SKM-1 (cell line): ENCODE data around the gene CAPZB.
"Not testable (repeated sequence)": the region's sequence is repeated elsewhere in the genome, so short reads cannot be mapped to it uniquely, and the experiment has no call there.

Experiments used
- DNase-seq: peaks from one replicate; lab custom pipeline; 2025; ENCODE audit not compliant: unreplicated experiment; lab: John Stamatoyannopoulos, UW

The CAPZB gene

DNA sequence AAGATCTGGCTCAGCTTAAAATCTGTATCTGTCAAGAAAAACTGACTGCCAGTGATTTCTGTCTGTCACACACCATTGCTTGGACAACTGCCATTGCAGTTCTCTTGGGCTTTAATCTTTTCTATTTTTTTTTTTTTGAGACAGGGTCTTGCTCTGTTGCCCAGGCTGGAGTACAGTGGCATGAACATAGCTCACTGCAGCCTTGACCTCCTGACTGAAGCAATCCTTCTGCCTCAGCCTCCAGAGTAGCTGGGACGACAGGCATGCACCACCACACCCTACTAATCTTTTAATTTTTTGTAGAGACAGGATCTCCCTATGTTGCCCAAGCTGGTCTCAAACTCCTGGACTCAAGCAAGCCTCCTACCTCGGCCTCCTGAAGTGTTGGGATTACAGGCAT, 14.5 kb upstream of the CAPZB start:
- DNase-seq = not testable (repeated sequence)

DNA sequence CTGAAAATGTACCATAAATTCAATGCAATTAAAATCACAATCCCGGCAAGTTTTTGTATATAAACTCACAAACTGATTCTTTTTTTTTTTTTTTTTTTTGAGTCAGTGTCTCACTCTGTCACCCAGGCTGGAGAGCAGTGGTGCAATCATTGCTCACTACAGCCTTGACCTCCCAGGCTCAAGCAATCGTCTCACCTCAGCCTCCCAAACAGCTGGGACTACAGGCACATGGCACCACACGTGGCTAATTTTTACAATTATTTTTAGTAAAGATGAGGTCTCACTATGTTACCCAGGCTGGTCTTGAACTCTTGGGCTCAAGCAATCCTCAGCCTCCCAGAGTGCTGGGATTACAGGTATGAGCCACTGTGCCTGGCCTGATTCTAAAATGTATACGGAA, 12.1 kb upstream of the CAPZB start:
- DNase-seq = not testable (repeated sequence)

DNA sequence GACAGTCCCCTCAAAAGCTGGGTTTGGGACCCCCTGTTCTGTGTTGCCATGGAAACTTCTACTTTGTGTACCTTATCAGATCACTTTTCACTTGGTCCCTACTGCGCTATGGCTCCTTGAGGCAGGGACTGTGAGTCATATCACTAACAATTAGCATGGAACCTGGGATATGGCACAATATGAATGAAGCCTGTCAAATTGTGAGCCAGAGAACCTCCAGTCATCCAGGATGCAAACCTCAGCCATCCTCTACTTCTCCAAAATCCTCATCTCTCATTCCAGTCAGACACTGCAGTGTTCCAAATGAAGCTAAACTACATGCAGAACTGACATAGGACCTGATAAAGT, 11.2 kb upstream of the CAPZB start:
- DNase-seq = no peak

DNA sequence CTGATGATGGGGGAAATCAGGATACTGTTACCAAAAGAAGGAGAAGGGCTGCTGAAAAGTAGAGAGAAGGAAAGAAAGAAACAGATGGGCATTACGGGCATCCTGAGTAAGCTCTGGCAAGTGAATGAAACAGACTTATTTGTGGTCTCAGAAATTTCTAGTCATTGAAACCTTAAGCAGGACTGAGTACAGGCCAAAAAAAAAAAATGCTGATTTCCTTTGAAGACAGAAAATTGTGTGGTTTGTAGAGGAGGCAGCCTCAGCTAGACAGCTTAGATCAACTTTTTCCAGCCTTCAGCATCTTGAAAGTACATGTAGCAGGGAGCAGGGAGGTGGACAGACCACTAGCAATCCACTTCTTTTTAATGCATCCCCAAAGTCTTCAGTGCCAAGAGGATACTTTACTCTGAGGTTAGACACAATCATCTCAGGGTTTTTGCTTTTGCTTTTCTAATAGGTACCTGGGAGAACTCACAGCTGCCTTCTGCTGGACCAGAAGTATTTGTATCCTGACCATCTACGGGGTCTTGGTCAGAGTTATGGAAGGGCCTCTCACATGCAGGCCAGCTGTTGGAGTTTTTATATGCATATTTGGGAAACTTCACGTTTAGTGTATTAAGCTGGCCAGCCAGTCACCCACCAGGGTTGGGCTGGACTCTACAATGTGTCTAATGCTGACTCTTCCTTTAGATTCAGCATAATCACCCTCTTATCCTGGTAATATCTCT, 10.6 kb upstream of the CAPZB start:
- no peak for DNase-seq

DNA sequence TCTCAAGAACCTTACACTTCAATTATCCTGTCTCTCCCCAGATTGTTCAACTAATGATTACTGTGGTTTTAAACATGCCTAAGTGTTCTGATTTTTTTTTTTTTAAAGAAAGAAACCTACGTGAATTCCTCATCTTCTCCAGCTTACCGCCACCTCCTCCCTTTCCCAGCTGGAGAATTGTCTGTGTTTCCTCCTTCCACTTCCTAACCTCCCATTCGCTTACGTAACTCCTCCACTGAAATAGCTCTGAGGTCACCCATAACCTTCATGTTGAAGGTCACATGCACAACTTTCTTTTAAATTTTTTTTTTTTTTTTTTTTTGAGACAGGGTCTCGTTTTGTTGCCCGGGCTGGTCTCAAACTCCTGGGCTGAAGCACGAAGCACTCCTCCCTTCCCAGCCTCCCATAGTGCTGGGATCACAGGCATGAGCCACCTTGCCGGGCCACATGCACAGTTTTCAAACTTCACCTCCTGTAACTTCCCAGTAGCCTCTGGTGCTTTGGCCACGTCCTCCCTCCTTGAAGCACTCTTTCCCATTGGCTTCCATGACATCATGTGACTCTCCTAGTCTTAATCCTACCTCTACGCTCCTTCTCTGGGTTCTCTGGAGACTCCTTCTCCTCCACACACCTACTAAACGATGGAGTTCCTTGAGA, 9.8 kb upstream of the CAPZB start:
- no peak for DNase-seq

DNA sequence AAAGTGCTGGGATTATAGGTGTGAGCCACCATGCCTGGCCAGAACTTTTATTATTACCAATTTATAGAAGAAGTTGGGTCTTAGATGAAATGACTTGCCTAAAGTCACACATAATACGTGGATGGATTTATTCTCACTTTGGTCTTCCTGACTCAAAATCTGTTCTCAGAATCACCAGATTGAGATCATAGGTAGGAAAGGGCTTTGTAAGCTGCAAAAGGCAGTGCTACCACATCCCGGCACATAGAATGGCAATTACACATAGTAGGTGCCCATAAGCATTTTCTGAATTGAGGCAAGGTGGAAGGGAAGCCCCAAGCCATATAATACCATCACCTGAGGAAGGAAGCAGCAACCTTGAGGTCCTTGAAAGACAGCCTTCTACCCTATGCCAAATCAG, 8.2 kb upstream of the CAPZB start:
- no peak for DNase-seq

DNA sequence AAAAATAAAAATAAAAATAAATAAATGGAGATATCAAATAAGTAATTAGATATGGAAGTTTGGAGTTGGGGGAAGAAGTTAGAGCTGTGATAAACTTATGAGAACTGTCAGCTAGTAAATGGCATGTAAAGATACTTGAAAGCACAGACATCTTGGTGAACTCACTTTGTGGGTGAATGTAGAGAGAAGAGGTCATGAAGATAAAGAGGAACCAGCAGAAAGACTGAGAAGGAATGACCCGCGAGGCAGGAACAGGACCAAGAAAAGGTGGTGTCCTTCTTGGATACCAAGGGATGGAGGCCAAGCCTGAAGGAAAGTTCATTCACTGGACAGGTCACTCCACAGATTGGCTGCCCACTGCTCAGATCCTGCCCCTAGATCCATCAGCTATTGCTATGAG, 4.7 kb upstream of the CAPZB start:
- DNase-seq = no peak

DNA sequence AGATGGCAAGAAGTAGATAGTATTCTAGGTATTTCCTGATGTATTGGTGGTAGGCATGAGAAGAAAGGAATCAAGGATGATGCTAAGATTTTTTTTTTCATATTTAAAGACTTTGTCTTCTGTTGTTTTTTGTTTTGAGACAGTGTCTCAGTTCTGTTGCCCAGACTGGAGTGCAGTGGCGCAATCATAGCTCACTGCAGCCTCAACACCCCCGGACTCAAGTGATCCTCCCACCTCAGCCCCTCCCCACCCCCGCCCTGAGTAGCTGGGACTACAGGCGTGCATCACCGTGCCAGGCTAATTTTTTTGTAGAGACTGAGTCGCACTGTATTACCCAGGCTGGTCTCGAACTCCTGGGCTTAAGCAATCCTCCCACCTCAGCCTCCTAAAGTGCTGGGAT, 2.8 kb upstream of the CAPZB start:
- DNase-seq = no peak

DNA sequence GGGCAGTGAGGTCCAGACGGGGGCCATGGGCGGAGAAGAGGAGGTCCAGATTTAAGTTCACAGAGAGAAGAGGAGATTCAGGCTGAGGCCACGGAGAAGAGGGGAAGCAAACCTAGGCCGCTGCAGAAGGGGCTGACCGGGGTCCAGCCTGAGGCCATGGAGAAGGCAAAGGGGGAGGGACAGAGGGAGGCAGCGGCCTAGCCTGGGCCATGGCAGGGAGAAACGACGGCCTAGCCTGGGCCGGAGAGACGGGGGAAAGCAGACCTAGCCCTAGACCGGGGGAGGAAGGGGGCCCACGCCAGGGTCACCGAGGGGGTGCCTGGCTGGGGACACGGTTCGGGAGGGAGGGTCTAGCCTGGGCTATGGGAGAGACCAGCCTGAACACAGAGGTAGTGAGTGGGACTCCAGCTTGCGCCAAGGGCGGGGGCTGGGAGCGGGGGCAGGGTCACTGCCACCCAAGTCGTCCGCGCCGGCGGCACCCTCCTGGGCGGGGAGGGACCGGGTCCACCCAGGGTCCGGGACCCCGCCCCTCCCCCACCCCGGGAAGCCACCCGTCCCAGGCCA, 459 bp downstream of the CAPZB start:
- DNase-seq = no peak

DNA sequence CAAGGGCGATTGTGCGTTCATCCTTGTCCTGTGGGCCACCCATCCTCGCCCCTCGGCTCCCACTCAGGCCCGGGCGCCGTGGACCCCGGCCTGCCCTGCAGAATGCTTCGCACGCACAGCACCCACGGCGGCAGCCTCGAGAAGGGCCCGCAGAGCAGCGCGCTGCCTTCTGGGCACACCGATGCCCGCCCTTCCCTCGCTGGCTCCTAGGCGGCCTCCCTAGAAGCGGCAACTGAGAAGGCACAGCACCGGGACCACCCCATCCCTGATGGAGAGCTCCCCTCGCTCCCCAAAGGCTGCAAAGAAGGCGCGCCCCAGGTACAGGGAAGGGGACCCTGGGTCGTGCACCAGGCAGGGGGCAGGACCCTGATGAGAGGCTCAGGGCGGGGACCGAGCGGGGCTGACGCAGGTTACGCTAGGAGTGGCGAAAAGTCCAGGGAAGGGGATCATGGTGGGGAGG, 971 bp downstream of the CAPZB start:
- DNase-seq = no peak

DNA sequence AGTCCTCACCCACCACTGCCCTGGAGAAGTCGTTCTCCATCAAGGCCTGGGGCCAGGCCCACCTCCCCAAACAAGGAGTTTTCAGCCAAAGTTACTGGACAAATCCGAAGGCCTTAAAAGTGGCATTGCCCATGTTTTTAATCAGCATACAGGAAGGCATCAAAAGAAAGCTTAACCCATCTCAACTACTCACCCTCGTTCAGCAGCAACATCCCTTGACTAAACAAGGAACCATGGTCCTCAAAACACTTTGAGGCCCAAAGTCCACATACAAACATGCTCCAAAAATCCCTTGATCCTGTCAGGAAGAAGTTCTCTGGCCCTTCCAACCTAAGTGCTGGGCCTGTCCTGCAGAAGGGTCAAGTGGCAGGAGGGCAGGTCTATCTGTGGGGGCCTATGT, 1.6 kb downstream of the CAPZB start:
- DNase-seq = no peak

DNA sequence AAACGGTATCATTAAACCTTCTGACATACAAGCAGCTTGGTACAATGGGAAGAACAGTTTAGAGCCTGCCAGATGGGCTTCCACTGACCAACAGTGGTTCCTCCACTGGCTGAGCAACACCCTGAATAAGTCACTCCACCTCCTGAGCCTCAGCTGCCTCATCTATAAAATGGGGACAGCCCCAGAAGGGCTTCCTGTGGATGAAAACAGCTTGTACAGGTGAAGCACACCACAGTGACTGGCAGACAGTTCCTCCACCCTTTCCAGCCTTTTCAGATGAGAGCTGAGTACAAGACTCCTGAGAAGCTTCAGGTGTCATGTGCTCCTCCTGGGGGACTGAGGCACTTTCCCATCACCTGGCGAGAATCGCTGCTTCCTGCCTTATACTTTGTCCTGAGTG, 2.1 kb downstream of the CAPZB start:
- no peak for DNase-seq

DNA sequence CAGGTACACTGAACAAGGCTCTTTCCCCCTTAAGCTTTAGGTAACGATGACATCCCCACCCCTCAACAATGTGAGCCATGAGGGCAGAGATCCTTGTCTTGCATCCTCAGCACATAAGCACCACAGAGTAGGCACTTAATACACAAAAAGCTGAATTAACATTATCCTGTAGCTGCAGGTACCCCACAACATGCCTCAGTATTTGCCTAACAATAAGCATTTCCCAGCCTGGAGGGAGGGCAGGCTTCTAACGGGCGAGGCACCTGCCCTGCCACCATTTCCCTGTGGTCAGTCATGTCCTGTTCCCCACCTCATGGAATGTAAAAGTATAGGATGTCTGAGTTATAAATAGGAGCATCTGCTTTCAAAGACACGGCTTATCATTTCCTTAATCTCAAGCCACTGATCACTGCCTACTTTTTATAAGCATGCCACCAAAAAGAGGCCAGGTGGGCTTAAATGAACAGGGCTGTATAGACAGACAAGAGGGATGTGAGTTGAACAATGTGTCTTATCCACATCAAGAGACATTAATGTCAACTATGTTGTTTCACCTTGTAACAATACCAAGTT, 3.4 kb downstream of the CAPZB start:
- DNase-seq = no peak

DNA sequence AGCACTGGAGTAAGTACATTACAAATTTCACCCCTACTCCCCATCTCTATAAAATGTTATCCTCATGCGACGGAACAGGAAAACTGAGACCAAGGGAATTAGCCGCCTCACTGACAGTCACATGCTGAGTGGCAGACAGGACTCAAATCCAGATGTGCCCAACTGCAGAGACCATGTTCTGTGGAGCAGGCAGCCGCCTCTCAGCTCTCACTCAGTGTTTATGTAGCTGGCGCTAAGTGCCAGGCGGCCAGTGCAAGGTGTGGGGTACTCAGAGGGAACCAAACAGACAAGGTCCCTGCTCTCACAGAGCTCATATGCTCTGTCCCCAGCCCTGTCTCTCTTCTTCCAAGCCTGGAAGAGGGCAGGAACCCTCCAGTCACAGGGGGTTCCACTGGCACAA, 5.1 kb downstream of the CAPZB start:
- DNase-seq = no peak

DNA sequence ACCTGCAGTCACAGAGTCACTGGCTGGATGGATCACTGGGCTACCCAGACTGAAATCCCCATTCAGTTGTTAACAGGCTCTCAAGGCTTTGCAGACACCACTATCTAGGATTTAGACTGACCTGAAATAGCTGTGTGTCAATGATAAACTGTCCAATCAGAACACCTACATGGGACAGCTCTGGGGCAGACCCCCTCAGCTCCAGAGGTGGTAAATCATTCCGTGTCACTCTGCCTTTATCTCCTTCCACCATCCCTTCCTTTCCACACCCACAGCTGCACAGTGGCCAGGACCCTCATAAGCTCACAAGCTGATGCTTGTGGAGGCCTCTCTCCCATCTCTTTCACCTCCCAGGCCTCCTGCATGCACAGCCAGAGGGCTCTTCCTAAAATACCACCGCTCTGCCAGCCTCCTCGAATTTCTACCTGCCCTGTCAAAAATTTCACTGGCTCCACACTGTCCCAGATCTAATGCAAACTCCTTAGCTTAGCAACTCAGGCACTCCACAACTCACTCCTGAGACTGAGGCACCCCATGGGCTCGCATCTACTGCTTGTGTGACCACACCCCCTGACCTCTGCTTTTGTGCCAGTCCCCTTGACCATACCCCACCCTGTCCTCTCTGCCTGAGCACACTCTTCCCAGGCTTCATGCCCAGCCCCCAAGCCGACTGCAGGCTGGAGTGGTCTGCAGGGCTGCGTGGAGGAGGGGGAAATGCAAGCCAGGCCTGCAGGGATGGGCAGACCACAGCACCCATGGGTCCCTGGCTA, 5.8 kb downstream of the CAPZB start:
- DNase-seq = no peak

DNA sequence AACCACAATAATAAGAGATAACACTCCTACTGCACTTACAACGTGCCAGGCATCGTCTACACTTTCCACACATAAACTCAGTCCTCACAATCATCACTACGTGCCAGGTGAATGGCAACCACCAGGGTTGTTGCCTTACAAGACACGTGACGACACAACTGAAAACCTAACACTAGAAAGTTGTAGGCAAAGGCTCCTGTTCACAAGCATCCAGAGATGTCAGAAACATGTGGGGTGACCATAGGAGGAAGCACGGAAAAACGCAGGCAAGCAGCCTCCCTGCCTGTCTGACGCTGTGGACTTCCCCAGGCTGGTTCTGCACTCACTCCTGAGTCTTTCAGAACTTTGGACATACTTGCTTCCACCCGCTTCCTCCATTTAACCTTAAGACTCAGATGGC, 7.0 kb downstream of the CAPZB start:
- DNase-seq = peak; percentile 33

DNA sequence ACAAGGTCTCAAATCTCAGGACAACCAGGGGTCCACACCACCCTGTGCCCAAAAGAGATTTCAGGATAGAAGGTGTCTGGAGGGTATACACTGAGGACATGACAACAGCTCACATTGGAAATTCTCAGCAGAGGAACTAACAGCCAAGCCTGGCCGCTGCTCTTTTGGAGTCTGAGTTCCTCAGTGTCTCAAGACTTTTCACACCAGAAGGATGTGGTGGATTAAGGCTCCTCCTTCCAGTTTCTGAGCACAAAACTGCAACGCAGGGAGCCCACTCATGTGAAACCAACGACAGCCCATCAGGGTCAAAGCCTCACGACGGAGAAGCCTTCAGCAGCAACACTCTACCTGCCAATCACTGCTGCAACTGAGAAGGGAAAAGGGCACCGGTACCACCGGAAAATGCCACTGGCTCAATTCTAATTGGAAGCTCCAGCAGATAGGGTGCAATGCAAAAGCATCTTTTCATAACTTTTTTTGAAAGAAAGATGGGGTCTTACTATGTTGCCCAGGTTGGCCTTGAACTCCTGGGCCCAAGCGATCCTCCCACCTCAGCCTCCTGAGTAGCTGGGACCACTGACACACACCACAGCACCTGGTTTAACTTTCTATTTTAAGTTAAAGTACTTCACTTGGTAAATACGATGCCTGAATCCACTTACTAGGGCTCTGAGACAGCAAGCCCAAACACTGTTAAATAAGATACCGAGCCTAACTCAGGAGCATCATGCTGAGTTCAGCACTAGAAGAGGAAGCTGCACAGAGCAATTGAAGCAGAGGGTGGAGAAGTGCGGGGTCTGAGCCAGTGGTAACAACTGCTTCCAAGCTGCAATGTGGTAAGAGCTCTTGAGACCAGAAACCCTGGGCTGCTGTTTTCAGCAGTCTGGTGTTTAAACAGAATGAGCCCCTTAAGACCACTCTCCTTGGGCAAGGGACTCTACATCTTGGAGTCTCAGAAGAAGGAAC, 7.8 kb downstream of the CAPZB start:
- DNase-seq = peak; percentile 85

DNA sequence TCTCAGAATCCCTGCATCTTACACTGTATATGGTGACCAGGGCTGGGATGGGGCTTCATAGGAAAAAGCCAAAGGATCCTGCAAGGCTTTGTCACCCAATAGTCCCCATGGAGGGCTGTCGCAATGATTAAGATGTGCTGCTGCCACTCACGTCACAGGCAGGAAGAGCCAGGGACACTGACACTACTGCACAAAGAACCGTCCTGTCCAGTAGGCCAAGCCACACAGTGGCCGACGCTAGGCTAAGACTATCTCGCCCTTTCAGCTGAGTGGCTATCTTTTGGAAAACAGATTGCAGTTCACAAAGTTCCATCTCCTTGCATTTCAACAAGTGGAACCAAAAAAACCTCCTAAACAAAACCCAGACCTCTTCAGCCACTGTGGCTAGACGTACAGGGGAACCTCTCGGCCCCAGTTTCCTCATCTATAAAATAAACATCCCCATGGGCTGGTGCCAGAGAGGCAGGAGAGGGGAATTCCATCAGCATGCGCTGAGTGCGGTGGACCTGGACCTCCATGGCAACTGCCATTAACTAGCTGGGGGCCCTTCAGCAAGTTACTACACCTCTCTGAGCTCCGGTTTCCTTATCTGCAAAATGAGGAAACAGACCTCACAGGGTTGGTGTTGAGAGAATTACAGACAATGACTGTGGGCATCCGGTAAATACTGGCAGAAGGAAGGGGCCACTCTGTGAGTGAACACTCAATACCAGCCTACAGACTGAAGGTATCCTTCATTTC, 8.7 kb downstream of the CAPZB start:
- DNase-seq = peak; percentile 96

DNA sequence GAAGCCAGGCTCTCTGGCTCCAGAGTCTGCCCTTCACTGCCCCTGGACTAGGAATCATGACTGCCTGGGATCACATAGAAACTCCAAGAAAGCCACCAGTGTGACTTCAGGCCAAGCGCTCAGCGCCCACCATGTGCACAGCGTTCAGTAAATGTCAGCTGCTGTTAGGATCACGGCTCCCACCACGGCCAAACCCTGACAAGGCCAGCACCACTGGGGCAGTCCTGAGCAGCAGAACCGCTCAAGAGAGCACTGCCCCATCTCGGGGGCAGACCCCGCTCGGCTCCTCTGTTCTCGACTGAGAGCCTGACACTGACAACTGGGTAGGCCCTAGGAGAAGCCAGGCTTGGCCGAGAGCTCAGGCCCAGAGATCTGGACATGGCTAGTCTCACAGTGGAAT, 10.0 kb downstream of the CAPZB start:
- no peak for DNase-seq

DNA sequence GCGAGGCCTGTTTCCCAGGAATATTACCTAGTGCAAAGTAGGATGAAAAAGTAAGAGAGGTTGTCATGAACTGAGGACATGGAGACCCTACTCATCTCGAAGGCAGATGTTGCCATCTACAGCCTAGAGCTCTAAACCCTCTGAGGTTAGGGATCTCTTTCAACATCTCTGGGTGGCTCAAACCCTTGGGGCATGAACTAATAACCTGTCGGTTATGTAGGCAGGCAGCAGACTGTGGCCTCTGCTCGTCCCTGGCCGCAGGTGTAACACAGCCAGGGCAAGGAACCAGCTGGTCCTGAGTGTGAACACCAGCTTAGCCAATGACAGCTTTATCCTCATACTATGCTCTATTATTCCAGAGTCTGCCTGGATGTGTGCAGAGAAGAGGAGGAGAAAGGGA, 13.2 kb downstream of the CAPZB start:
- peak; percentile 36 for DNase-seq
